ENCODE results near the gene TP53I13.

Gene TP53I13

GRCh38 chr17:29594519-29595090 is 26.1 kb downstream of the TP53I13 start (continued):
- TF ChIP-seq HIC1 (tag by site-specific recombination; IDR thresholded peaks at IDR 0.05): peak; percentile 74
- TF ChIP-seq ZBTB48 (tag by site-specific recombination; IDR thresholded peaks at IDR 0.05): no peak
- TF ChIP-seq EGR2 (tag by site-specific recombination; IDR thresholded peaks at IDR 0.05; ENCODE audit: low read depth): no peak

- Histone ChIP-seq H3K27ac (ENCODE audit: extremely low read depth, low read depth, low read length) (no peak overlapping the region), H3K36me3 (ENCODE audit: control insufficient read depth in 2 of 2, insufficient read depth in 1 of 2, low read length in 2 of 2) (no peaks in the 10 kb centered on the region), H3K9me3 (ENCODE audit: control insufficient read depth, insufficient read depth, low read depth, low read length) (no peaks in the 10 kb centered on the region), H3K4me3 (ENCODE audit: low read depth, low read length) (no peak overlapping the region), H3K4me1 (ENCODE audit: control insufficient read depth, insufficient read depth, low read length) (peaks cover 36% of the 10 kb centered on the region)
- ChIA-PET POLR2A (interaction anchor here (0.7 to 1.2 kb wide), 2 partner anchors 14 to 42 kb away, joined by 4 read pairs; no protein-coding TSS in a partner anchor), CTCF (interaction anchor here (0.9 to 5.1 kb wide), 5 partner anchors 10 to 44 kb away, joined by 3 to 74 read pairs (median 3); no protein-coding TSS in a partner anchor)
- TF ChIP-seq ZNF449 (tag by site-specific recombination; IDR thresholded peaks at IDR 0.05) (0 out of 2 replicates have a peak, but pooled peaks have one; percentile 24), IKZF3 (tag by site-specific recombination; IDR thresholded peaks at IDR 0.05) (0 out of 2 replicates have a peak, but pooled peaks have one; percentile 38), ZNF266 (tag by site-specific recombination; IDR thresholded peaks at IDR 0.05; ENCODE audit: low read depth) (no peak), ZNF18 (tag by site-specific recombination; IDR thresholded peaks at IDR 0.05) (peak; percentile 79; the same call in 1 of the 2 replicates), INSM2 (tag by site-specific recombination; IDR thresholded peaks at IDR 0.05) (no peak), EGR2 (tag by site-specific recombination; IDR thresholded peaks at IDR 0.05; ENCODE audit: low read depth) (0 out of 2 replicates have a peak, but pooled peaks have one; percentile 35), ZBTB17 (tag by site-specific recombination; IDR thresholded peaks at IDR 0.05) (peak; percentile 68), ZBTB7A (tag by site-specific recombination; IDR thresholded peaks at IDR 0.05; ENCODE audit: low read depth) (no peak), ZNF792 (tag by site-specific recombination; IDR thresholded peaks at IDR 0.05) (no peak)
Observed at GRCh38 chr17:29595107-29595942, 26.8 kb downstream of the TP53I13 start.

Measured in HEK293 (cell line).